ENCODE measurements around the gene CFL1. TPM values are rescaled to one million over a fixed set of nuclear protein-coding genes. Genes with fewer than 3 reads are reported as not detected.

CFL1 gene
- total RNA-seq, 1 donor from 2014 or later: 1,079 TPM

- intact Hi-C loops (cut with micrococcal nuclease): loop anchor here (1.0 kb wide), 1 partner anchor 9 kb away; the partner anchor contains the start of gene MUS81
- peaks cover 31% of the 10 kb centered on the region for H3K36me3 Mint-ChIP-seq (ENCODE audit: low read depth)
- DNase-seq (no peak), ATAC-seq (ENCODE audit: low read depth) (no peak)
- no peak overlapping the region for H3K27ac Mint-ChIP-seq
- CTCF ChIA-PET: interaction anchor here (1.3 to 2.8 kb wide), 3 partner anchors 9 to 19 kb away, joined by 4 to 10 read pairs (median 5); partner anchors contain the start of genes FIBP and MUS81
- H3K4me3 Mint-ChIP-seq: no peak overlapping the region
- peaks cover 18% of the 10 kb centered on the region for H3K4me1 Mint-ChIP-seq
- TF ChIP-seq CTCF (IDR thresholded peaks at IDR 0.05): no peak
- no peaks in the 10 kb centered on the region for H3K9me3 Mint-ChIP-seq
- POLR2A ChIA-PET: interaction anchor here (0.5 to 5.2 kb wide), 7 partner anchors 10 to 93 kb away, joined by 3 to 113 read pairs (median 5); partner anchors contain the start of genes CCDC85B, CFL1 and MUS81
- H3K27me3 Mint-ChIP-seq: peaks cover 5% of the 10 kb centered on the region
Observed at GRCh38 chr11:65868907-65869306, 10.9 kb upstream of the CFL1 start.

GRCh38 chr11:65868076-65868667, 10.2 kb upstream of the CFL1 start:
- Mint-ChIP-seq H3K27ac (no peak overlapping the region), H3K4me3 (no peak overlapping the region), H3K27me3 (peaks cover 3% of the 10 kb centered on the region), H3K4me1 (peaks cover 12% of the 10 kb centered on the region), H3K36me3 (ENCODE audit: low read depth) (peaks cover 38% of the 10 kb centered on the region), H3K9me3 (no peaks in the 10 kb centered on the region)
- ChIA-PET POLR2A (interaction anchor here (0.9 to 5.2 kb wide), 5 partner anchors 9 to 35 kb away, joined by 4 to 113 read pairs (median 5); partner anchors contain the start of genes CCDC85B, CFL1 and MUS81), CTCF (interaction anchor here (1.5 to 2.8 kb wide), 2 partner anchors 9 to 16 kb away, joined by 5 to 10 read pairs; partner anchors contain the start of gene MUS81)
- peak; percentile 69 for ATAC-seq (ENCODE audit: low read depth)
- DNase-seq: no peak
- TF ChIP-seq CTCF (IDR thresholded peaks at IDR 0.05): no peak
- intact Hi-C loops (cut with micrococcal nuclease): loop anchor here (1.0 kb wide), 1 partner anchor 8 kb away; the partner anchor contains the start of gene MUS81

GRCh38 chr11:65867284-65868071, 9.5 kb upstream of the CFL1 start:
- intact Hi-C loops (cut with micrococcal nuclease): loop anchor here (1.0 kb wide), 1 partner anchor 7 kb away; the partner anchor contains the start of gene MUS81
- peak overlapping the region; percentile 27 for H3K27ac Mint-ChIP-seq

GRCh38 chr11:65866509-65867283, 8.7 kb upstream of the CFL1 start:
- Mint-ChIP-seq H3K4me1 (peaks cover 13% of the 10 kb centered on the region), H3K36me3 (ENCODE audit: low read depth) (peaks cover 48% of the 10 kb centered on the region), H3K27ac (no peak overlapping the region), H3K9me3 (no peaks in the 10 kb centered on the region), H3K4me3 (no peak overlapping the region), H3K27me3 (no peaks in the 10 kb centered on the region)
- no peak for TF ChIP-seq CTCF (IDR thresholded peaks at IDR 0.05)
- no peak for ATAC-seq (ENCODE audit: low read depth)
- POLR2A ChIA-PET: interaction anchor here (0.5 to 0.6 kb wide), 2 partner anchors 112 to 444 kb away, joined by 3 to 5 read pairs; partner anchors contain the start of gene NEAT1
- no peak for DNase-seq
- intact Hi-C loops (cut with micrococcal nuclease): no loop called here
- CTCF ChIA-PET: no interaction called here

More at GRCh38 chr11:65867284-65868071, 9.5 kb upstream of the CFL1 start:
- peaks cover 45% of the 10 kb centered on the region for H3K36me3 Mint-ChIP-seq (ENCODE audit: low read depth)
- no peaks in the 10 kb centered on the region for H3K9me3 Mint-ChIP-seq
- peak; percentile 29 for ATAC-seq (ENCODE audit: low read depth)
- H3K27me3 Mint-ChIP-seq: no peaks in the 10 kb centered on the region
- H3K4me1 Mint-ChIP-seq: peaks cover 11% of the 10 kb centered on the region
- no peak for TF ChIP-seq CTCF (IDR thresholded peaks at IDR 0.05)
- no peak overlapping the region for H3K4me3 Mint-ChIP-seq
- POLR2A ChIA-PET: interaction anchor here (2.8 to 5.2 kb wide), 2 partner anchors 8 to 23 kb away, joined by 7 to 113 read pairs; partner anchors contain the start of genes CCDC85B, CFL1 and MUS81
- DNase-seq: no peak
- CTCF ChIA-PET: interaction anchor here (2.8 kb wide), 1 partner anchor 8 kb away, joined by 10 read pairs; the partner anchor contains the start of gene MUS81

Data from activated B cell treated with CpG ODN at 0.5 μM for 24 hours (primary cell).